A549 (cell line): ENCODE data around the gene MED26.

Experiments
- CTCF ChIP-seq: fragments of >200 bp; sonication (Bioruptor Twin); formaldehyde crosslinking; IDR thresholded peaks from 3 replicates; pipeline ENCODE4 v1.5.1; 2016
- JUN ChIP-seq, 2 experiments: fragments of >200 bp; sonication (Bioruptor Twin); formaldehyde crosslinking; IDR thresholded peaks; 2 replicates in 1 of 2; 3 replicates in 1 of 2; pipeline ENCODE4 v1.6.1; 2016 to 2017
- ZC3H11A ChIP-seq: fragments of 450-650 bp; IDR thresholded peaks from 2 replicates; pipeline ENCODE4 v1.6.1; 2014; ENCODE audit warnings: antibody characterized with exemption, mild to moderate bottlenecking

GRCh38 chr19:16585094-16585801 is 42.8 kb downstream of the MED26 start:
- no peak for TF ChIP-seq CTCF
- no peak for TF ChIP-seq ZC3H11A
- TF ChIP-seq JUN (IDR thresholded peaks at IDR 0.05) = no peak
